Measurements from ENCODE around the gene PSMA5.
"Not testable (repeated sequence)": the region's sequence is repeated elsewhere in the genome, so short reads cannot be mapped to it uniquely, and the experiment has no call there.

Gene PSMA5

GRCh38 chr1:109433322-109433721 is 7.1 kb upstream of the PSMA5 start:
- no peak for DNase-seq (ENCODE audit: low read depth in 1 of 2, low spot score in 1 of 2)

GRCh38 chr1:109432336-109432735 is 6.1 kb upstream of the PSMA5 start:
- DNase-seq (ENCODE audit: low read depth in 1 of 2, low spot score in 1 of 2): no peak

- no peak for DNase-seq (ENCODE audit: low read depth in 1 of 2, low spot score in 1 of 2)
Observed at GRCh38 chr1:109427171-109427467, 871 bp upstream of the PSMA5 start.

- peak in 1 of 2 donors; percentile 49 for DNase-seq (ENCODE audit: low read depth in 1 of 2, low spot score in 1 of 2)
Observed at GRCh38 chr1:109425391-109426280, 612 bp downstream of the PSMA5 start.

GRCh38 chr1:109423498-109423897 is 2.8 kb downstream of the PSMA5 start:
- DNase-seq (ENCODE audit: low read depth in 1 of 2, low spot score in 1 of 2): no peak

- no peak for DNase-seq (ENCODE audit: low read depth in 1 of 2, low spot score in 1 of 2)
Observed at GRCh38 chr1:109412551-109412950, 13.7 kb downstream of the PSMA5 start.

- DNase-seq (ENCODE audit: low read depth in 1 of 2, low spot score in 1 of 2): no peak
Observed at GRCh38 chr1:109404838-109405237, 21.4 kb downstream of the PSMA5 start.

- no peak for DNase-seq (ENCODE audit: low read depth in 1 of 2, low spot score in 1 of 2)
Observed at GRCh38 chr1:109402025-109402424, 24.2 kb downstream of the PSMA5 start.

- DNase-seq (ENCODE audit: low read depth in 1 of 2, low spot score in 1 of 2): no peak
Observed at GRCh38 chr1:109400035-109400655, 26.1 kb downstream of the PSMA5 start.

GRCh38 chr1:109399326-109399957 is 26.8 kb downstream of the PSMA5 start:
- DNase-seq (ENCODE audit: low read depth in 1 of 2, low spot score in 1 of 2): peak in 1 of 2 donors; percentile 44

GRCh38 chr1:109398343-109399225 is 27.7 kb downstream of the PSMA5 start:
- DNase-seq (ENCODE audit: low read depth in 1 of 2, low spot score in 1 of 2): no peak

GRCh38 chr1:109397581-109398342 is 28.5 kb downstream of the PSMA5 start, which contains the start of gene SORT1:
Gene SORT1 (minus strand): TSS chr1:109397918. CDS start chr1:109397892, 26 bp downstream.
- DNase-seq (ENCODE audit: low read depth in 1 of 2, low spot score in 1 of 2): peak; percentile 25 to 37

- no peak for DNase-seq (ENCODE audit: low read depth in 1 of 2, low spot score in 1 of 2)
Observed at GRCh38 chr1:109396871-109397580, 29.2 kb downstream of the PSMA5 start.

GRCh38 chr1:109396513-109396839 is 29.8 kb downstream of the PSMA5 start:
- DNase-seq (ENCODE audit: low read depth in 1 of 2, low spot score in 1 of 2): no peak

GRCh38 chr1:109395602-109396512 is 30.4 kb downstream of the PSMA5 start:
- DNase-seq (ENCODE audit: low read depth in 1 of 2, low spot score in 1 of 2): no peak

GRCh38 chr1:109395282-109395599 is 31.0 kb downstream of the PSMA5 start:
- DNase-seq (ENCODE audit: low read depth in 1 of 2, low spot score in 1 of 2): not testable (repeated sequence)

- no peak for DNase-seq (ENCODE audit: low read depth in 1 of 2, low spot score in 1 of 2)
Observed at GRCh38 chr1:109394591-109395281, 31.5 kb downstream of the PSMA5 start.

- DNase-seq (ENCODE audit: low read depth in 1 of 2, low spot score in 1 of 2): no peak
Observed at GRCh38 chr1:109393617-109394233, 32.5 kb downstream of the PSMA5 start.
